HL-60/S4 treated with retinoic acid at 250 ng/mL for 4 days and 3 days (cell line): ENCODE data around the gene HOATZ.

Experiments
- in situ Hi-C: fragments of 300-500 bp; cut with MboI; formaldehyde crosslinking; loops from 2 replicates; pipeline ENCODE4 v1.7.0; 2022; ENCODE audit warnings: low sequenced_read_pairs

Gene HOATZ

DNA sequence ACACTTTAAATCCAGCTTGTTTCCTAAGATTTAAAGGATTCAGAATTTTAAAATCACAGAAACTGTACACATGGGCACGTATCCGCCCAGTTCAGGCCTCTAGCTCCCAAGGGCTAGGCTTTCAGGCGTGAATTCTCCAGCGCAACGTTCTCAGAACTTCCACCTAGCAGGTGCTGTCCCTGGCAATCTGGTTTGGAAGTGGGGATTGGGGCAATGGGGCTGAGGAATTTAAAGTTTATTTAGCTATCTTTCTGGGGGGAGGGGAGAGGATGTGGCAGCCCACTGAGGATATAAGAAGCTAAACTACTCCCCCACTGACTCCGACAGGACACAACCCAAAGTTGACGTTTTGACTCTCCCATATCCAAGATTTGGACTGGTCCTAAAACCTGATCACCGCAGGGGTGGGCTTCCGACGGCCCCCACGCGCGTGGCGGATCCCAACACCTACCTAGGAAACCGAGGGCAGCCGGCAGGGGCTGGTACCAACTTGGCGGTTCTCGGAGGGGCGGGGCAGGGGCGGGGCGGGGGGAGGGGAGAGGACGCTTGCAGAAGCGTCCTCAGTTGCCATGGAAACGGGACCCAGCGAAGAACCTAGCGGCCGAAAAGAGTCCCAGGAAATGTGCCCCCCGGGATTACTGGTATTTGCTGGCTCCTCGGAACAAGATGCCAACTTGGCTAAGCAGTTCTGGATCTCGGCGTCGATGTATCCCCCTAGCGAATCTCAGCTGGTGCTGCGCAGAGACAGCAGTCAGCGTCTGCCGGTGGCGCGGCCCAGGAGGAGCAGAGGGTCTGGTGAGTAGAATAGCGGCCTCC, at the start of gene HOATZ:
TSS of gene HOATZ (plus strand) at position 563 of the 816 bp plus-strand sequence. CDS start at position 570, 7 bp downstream.
- in situ Hi-C loops, result no loop called here

DNA sequence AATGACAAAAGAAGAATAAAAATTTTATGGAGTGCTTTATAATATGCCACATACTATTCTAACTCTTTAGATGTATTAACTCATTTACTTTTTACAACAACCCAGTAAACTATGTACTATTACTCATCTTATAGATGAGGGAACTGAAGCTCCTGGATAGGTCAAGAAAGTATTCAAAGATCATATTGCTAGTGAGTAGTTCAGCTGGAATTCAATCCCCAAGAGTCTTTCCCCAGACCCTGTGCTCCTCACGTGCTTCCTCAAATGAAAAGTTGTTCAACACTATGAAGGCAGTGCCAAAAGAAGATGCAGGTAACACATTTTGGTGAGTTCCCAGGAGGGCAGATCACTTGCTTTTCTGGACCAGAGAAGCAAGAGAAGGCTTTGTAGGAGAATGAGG, 49.2 kb upstream of the HOATZ start:
- in situ Hi-C loops, result no loop called here

DNA sequence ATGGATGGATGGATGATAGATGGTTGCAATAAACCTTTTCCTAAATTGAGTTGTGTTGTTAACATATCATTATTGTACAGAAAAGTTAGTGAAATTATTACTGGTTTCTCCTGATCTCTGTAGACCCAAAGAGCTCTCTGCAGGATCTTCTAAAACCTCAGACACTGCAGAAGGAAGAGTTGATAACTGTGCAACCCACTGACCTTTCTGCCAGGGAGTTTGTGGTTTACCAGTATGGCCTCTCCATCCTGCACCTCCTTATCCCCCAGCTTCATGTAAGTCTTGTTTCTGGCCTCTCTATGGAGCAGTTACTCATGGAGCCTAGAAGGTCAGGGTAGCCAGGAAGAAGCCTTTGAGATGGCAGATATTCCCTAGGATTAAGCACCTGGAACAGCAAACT, 48.0 kb upstream of the HOATZ start:
- in situ Hi-C loops, result no loop called here

DNA sequence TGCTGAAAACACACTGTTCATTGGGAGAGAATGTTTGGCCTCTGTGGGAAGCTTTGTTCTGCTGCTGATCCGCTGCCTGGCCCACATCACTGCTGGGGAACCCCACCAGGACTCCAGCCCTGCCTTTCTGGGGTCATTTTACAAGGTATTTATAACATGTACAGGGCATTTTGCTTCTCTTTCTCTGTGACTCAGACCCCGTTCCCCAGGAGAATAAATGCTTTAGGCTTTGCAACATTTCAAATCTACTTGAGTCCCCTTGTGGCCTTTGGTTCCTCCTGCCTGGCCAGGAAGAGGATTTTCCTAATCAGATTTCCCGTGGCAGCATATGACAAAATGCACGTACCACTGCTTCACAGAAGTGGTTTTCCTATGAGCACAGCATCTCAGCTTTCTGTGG, 45.4 kb upstream of the HOATZ start:
- in situ Hi-C loops, result no loop called here

DNA sequence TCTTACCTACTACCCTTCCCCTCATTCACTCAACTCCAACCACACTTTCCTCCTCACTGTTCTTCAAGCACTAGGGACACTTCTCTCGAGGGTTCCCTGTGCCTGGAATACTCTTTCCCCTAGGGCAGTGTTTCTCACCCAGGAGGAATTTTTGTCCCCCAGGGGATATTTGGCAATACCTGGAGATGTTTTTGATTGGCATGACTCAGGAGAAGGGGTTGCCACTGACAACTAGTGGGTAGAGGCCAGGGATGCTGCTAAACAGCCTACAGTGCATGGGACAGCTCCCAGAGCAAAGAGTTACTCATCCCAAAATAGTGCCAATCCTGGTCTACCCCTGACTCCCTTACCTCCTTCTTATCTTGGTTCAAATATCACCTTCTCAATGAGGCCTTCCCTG, 42.4 kb upstream of the HOATZ start:
- in situ Hi-C loops, result no loop called here

DNA sequence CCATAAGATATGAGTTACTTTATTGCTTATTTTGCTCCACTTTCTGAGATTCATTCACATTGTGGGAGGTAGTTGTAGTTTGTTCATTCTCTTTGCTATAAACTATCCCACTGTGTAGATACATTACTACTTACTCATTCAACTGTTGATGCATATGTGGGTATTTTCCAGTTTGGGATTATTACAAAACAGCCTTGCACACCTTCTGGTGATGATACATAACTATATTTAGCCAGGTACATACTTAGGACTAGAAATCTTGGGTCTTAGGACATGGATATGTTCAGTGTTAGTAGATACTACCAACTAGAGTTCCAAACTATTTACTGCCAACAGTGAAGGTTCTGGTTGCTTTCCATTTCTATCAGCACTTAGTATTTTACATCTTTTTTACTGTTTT, 40.1 kb upstream of the HOATZ start:
- in situ Hi-C loops, result no loop called here

- in situ Hi-C loops, result no loop called here
Measured at GRCh38 chr11:111476366-111476765, 38.2 kb upstream of the HOATZ start.

DNA sequence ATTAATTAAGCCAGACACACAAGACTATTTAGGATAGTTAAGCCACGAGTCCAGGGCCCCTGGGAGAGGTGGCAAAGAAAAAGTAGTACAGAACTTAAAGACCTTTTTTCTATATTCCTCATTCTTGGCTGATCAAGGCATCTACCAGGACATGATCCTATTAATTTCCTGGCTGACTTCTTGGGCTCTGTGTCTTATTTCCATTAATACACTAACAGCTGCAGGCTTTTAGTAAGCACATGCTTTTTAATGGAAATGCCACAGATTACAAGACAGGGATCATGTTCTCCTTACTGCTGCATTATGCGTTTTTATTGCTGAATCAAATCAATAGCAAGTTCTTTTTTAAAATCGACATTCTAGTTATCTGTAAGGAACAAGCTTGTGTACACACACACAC, 37.6 kb upstream of the HOATZ start:
- in situ Hi-C loops, result no loop called here

DNA sequence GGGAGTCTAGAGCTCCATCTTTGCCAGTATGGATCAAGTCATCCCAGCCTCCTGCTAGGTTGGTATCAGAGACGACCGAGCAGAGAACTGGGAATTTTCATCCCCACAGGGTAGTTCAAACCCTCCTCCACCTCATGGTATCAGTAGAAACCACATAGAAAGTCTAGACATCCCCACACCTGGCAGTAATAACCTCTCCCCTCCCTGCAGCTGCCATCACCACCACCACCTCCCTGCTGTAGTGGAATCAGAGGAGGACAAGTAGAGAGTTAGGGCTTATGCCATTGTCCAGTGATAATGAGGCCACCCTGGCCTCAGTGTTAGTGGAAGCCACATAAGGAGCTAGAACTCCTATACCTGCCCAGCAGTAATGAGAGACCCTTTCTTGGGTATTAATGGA, 36.7 kb upstream of the HOATZ start:
- in situ Hi-C loops, result no loop called here

DNA sequence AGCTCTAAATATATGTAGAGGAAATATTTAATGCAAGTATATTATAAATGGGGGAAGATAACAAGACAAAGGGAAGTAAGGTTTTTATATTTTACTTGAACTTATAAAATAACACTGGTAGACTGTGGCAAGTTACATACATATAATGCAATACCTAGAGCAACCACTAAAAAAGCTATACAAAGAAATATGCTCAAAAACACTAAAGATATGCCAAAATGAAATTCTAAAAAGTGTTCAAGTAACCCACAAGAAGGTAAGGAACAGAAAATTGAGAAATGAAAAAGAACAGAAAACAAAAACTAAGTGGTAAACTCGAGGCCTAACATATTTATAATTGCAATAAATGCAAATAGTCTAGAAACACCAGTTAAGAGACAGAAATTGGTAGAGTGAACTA, 34.9 kb upstream of the HOATZ start:
- in situ Hi-C loops, result no loop called here

GRCh38 chr11:111483431-111483830, 31.1 kb upstream of the HOATZ start:
- in situ Hi-C loops, result no loop called here

DNA sequence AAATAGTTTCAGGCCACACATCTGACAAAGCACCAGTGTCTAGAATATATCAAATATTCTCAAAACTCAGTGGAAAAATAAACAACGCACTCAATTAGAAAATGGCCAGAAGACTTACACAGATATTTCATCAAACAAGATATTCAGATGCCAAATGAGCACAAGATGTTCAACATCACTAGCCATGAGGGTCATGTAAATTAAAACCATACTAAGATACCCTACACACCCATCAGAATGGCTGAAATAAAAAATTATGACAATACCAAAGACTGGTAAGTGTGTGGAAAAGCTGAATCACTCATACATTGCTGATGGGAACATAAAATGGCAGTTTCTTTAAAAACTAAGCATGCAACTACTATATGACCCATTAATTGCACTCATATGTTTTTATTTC, 24.1 kb upstream of the HOATZ start:
- in situ Hi-C loops, result no loop called here

- in situ Hi-C loops, result no loop called here
Measured at GRCh38 chr11:111494040-111494439, 20.5 kb upstream of the HOATZ start.

DNA sequence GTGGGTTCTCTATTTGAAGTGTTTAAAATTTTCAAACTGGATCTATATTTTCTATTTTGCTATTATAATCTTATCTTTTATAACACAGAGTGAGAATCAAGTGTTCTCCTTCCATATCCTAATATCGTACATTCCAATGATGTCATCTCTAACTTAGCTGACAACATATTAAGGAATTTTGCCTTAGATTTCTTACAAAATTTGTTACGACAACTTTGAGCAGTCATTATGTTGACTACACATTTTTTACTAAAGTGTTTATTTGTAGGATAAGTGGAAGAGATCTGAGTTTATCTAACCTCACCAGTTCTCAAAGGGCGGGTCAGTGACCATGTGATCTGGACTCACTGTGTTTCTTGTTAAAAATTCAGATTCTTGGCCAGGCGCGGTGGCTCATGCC, 15.1 kb upstream of the HOATZ start:
- in situ Hi-C loops, result no loop called here

GRCh38 chr11:111500481-111500880, 14.1 kb upstream of the HOATZ start:
- in situ Hi-C loops, result no loop called here

- in situ Hi-C loops, result no loop called here
Measured at GRCh38 chr11:111502611-111503010, 12.0 kb upstream of the HOATZ start.

DNA sequence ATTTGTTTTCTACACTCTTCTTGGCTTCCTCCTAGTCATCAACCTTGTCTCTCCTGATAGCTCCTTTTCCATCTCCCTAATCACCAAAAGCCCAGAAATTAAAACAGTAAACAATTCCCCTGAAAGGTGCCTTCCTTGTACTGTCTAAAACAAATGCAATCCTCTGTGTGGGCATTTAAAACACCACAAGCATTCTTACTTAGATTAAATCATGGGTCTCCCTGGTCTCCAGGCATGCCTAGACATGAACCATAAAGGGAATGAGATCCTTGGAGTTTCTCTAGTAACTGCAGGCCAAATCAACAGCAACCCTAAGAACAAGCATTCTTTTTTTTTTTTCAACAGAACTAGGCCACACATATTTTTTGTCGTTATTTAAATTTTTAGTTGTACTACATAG, 4.3 kb upstream of the HOATZ start:
- in situ Hi-C loops, result no loop called here

DNA sequence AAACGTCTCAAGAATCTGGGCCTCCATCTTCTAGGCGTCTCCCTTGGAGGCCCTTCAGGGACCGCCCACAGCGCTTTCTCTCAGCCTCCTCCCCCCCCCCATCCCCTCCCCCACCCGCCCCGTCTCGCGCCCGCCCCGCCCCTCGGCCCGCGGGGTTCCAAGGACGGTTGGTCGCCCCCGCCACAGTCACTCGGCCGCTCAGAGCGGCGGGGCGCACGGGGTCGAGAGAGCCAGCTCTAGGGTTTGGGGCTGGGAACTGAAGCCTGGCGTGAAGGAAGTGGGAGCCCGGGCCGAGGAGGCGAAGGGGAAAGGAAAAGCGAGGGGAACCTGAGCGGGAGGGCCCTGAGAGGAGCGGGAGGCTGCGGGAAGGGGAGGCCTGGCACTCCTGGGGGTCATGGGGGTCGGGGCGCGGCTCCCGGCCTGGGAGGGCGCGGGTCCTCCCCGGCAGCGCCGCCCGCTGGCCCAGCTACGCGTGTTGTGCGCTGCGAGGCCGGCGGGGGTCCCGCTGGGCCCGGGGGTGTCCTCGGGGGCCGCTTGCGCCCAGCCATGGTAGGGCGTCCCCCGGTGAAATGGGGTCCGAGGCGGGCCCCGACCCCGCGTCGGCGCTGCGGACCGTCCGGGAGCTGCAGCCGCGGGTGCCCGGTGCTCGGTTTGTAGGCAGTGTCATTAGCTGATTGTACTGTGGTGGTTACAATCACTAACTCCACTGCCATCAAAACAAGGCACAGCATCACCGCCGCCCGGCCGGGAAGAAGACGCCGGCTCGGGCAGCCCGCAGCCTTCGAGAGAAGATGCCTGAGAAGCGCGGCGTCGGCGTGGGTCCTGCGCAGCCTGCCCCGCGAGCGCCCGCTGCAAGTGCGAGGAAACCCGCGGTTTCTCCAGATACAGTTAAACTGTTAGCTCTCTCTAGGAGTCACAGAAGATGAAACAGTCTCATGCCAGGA, 2.0 kb upstream of the HOATZ start, which contains the start of gene BTG4:
TSS of gene BTG4 (minus strand) at position 91 of the 944 bp plus-strand sequence. CDS start 13,610 bp downstream, outside the sequence.
- in situ Hi-C loops, result no loop called here

- in situ Hi-C loops, result no loop called here
Measured at GRCh38 chr11:111513240-111513605, 1.4 kb upstream of the HOATZ start.

GRCh38 chr11:111515591-111515990, 1.0 kb downstream of the HOATZ start:
- in situ Hi-C loops, result no loop called here

- in situ Hi-C loops, result no loop called here
Measured at GRCh38 chr11:111518668-111519067, 4.1 kb downstream of the HOATZ start.

DNA sequence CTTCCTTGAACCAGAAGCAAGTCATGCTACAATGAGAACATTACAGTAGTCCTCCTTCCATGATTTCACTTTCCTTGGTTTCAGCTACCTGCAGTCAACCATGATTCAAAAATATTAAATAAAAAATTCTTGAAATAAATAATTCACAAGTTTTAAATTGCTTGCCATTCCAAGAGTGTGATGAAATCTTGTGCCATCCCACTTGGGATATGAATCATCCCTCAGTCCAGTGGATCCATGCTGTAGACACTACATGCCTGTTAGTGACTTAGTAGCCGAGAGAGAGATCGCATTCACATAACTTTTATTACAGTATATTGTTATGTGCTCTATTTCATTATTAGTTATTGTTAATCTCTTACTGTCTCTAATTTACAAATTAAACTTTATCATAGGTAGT, 6.0 kb downstream of the HOATZ start:
- in situ Hi-C loops, result no loop called here
